GM12801 (cell line): ENCODE measurements around the gene ZFP62.

Experiments
- TF ChIP-seq, protein P1 (sequence below): IDR thresholded peaks from one replicate; pipeline ENCODE4 v1.5.1; 2011; ENCODE audit warnings: control low read depth; ENCODE audit not compliant: insufficient read length; ENCODE audit errors: extremely low read depth

Gene ZFP62

GRCh38 chr5:180858586-180858985, 2.5 kb downstream of the ZFP62 start:
- TF ChIP-seq, protein P1, sequence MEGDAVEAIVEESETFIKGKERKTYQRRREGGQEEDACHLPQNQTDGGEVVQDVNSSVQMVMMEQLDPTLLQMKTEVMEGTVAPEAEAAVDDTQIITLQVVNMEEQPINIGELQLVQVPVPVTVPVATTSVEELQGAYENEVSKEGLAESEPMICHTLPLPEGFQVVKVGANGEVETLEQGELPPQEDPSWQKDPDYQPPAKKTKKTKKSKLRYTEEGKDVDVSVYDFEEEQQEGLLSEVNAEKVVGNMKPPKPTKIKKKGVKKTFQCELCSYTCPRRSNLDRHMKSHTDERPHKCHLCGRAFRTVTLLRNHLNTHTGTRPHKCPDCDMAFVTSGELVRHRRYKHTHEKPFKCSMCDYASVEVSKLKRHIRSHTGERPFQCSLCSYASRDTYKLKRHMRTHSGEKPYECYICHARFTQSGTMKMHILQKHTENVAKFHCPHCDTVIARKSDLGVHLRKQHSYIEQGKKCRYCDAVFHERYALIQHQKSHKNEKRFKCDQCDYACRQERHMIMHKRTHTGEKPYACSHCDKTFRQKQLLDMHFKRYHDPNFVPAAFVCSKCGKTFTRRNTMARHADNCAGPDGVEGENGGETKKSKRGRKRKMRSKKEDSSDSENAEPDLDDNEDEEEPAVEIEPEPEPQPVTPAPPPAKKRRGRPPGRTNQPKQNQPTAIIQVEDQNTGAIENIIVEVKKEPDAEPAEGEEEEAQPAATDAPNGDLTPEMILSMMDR = no peak

GRCh38 chr5:180853848-180854176, 7.3 kb downstream of the ZFP62 start:
- TF ChIP-seq, protein P1 = no peak

DNA sequence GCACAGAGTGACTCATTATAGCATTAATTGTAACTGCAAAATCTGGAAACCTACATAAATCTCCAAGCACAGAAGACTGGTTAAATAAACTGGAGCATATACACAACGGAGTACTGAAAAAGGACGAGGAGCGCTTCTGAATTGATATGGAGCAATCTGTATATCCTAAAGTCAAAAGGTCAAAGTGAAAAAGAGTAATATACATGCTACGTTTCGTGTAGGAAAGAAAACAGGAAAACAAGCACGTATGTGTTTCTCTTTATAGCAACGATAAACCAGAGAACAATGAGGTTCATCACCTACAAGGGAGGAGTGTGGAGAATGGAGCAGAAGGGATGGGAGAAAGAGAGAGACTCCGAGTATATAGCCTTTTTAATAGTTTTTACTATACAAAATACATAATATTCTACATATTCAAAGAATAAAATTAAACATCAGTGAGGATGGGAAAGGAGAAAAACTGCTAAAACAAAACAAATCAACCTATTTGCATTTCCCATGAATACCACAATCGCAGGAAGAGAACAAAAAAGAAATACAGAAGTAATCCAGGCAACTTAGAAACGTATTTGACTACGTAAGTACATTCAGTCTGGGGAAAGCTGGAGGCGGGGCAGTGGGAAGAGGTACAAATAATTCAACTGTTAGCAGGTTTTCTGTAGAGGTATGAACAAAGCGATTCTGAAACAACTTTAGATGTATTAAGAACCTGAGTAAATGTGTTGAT, 7.8 kb downstream of the ZFP62 start:
- TF ChIP-seq, protein P1 = no peak

- TF ChIP-seq, protein P1 = no peak
Observed at GRCh38 chr5:180852495-180852894, 8.6 kb downstream of the ZFP62 start.

DNA sequence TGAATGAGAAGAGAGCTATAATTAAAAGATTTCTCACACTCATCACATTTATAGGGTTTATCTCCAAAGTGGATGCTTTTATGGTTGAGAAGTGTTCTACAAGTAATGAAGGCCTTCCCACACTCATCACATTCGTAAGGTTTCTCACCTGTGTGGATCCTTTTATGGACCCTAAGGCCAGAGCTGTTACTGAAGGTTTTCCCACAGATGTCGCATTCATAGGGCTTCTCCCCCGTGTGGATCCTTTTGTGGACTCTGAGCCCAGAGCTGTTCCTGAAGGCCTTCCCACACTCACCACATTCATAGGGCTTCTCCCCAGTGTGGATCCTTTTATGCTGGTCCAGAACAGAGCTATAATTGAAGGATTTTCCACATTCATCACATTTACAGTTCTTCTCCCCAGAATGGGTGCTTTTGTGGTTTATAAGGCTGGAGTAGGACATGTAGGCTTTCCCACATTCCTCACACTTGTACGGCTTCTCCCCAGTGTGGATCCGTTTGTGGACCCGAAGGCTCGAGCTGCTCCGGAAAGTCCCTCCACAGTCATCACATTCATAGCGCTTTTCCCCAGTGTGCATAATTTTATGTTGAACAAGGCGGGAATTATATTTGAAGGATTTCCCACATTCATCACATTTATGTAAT, 10.5 kb downstream of the ZFP62 start:
- TF ChIP-seq, protein P1 = no peak

GRCh38 chr5:180849827-180850226, 11.2 kb downstream of the ZFP62 start:
- TF ChIP-seq, protein P1 = no peak

DNA sequence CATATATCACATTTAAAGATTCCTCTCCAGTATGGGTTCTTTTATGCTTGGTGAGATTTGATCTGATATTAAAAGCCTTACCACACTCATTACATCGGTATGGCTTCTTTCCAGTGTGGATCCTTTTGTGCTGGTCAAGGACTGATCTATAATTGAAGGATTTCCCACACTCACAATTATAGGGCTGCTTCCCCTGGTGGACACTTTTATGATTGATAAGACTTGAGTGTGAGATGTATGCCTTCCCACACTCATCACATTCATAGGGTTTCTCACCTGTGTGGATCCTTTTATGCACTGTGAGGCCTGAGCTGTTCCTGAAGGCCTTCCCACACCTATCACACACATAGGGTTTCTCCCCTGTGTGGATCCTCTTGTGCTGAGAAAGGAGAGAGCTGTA, 12.2 kb downstream of the ZFP62 start:
- TF ChIP-seq, protein P1 = no peak
